GM12878 (cell line): ENCODE data around the gene RAB3IL1. TPM values are rescaled to one million over a fixed set of nuclear protein-coding genes. Genes with fewer than 3 reads are reported as not detected.

Experiments used
- ATAC-seq: fragments of 200-7000 bp; cut with Tn5 transposase; 3 replicates; pipeline ENCODE4 v1.9.1; 2020; ENCODE audit warnings: mild to moderate bottlenecking, moderate library complexity
- BruUV-seq: library from RNA; stranded (reverse); fragments of 400-500 nt; replicated peaks from 2 replicates; lab custom pipeline; 2021; lab: Mats Ljungman, UMichigan
- CTCF ChIA-PET: fragments of 300-600 bp; sonication (Branson Sonifier 250); formaldehyde crosslinking; extraction: SDS; loops from one replicate; lab custom pipeline; 2021; ENCODE audit warnings: inconsistent platforms; lab: Yijun Ruan, JAX
- POLR2A ChIA-PET: fragments of 350-600 bp; formaldehyde crosslinking; extraction: SDS; loops from one replicate; lab custom pipeline; 2021; ENCODE audit warnings: inconsistent platforms; lab: Charles Lee
- RAD21 ChIA-PET: fragments of 300-600 bp; sonication (Branson Sonifier 250); formaldehyde crosslinking; loops from one replicate; lab custom pipeline; 2023; ENCODE audit warnings: antibody characterized with exemption; ENCODE audit not compliant: unreplicated experiment; lab: Charles Lee
- SMC1A ChIA-PET: fragments of 300-600 bp; sonication (Branson Sonifier 250); formaldehyde crosslinking; loops from one replicate; lab custom pipeline; 2023; ENCODE audit not compliant: unreplicated experiment, uncharacterized antibody; lab: Charles Lee
- DNase-seq: peaks from one replicate; pipeline ENCODE4 v3.0.0-alpha.2; 2011; ENCODE audit warnings: low read depth, low spot score
- FAIRE-seq: peaks from 3 replicates; lab custom pipeline; 2011; peaks lifted over from hg19 to GRCh38; lab: Jason Lieb, UNC
- H2AFZ ChIP-seq: 2 replicates; pipeline ENCODE4 v1.6.0; 2011; ENCODE audit warnings: low read depth, low read length, control low read depth; ENCODE audit not compliant: control insufficient read depth
- H3K27ac ChIP-seq: 2 replicates; pipeline ENCODE4 v1.5.1; 2011; ENCODE audit warnings: control low read depth; ENCODE audit not compliant: control insufficient read depth, insufficient read depth
- H3K27me3 ChIP-seq, 2 experiments: replicated peaks in 1 of 2; 2 replicates each; pipeline versions ENCODE4 v1.6.0 to v1.6.1; 2011; ENCODE audit warnings: low read length in 1 of 2; ENCODE audit not compliant: control insufficient read depth in 2 of 2, insufficient read depth in 2 of 2
- H3K36me3 ChIP-seq, 2 experiments: 2 replicates each; pipeline ENCODE4 v1.5.1; 2011; ENCODE audit warnings: low read length in 1 of 2; ENCODE audit not compliant: control insufficient read depth in 2 of 2, insufficient read depth in 2 of 2
- H3K4me1 ChIP-seq: 2 replicates; pipeline ENCODE4 v1.6.1; 2011; ENCODE audit warnings: mild to moderate bottlenecking, low read length, moderate library complexity, mixed read lengths; ENCODE audit not compliant: control insufficient read depth, insufficient read depth
- H3K4me2 ChIP-seq: 2 replicates; pipeline ENCODE4 v1.6.0; 2011; ENCODE audit warnings: control low read depth; ENCODE audit not compliant: control insufficient read depth, insufficient read depth
- H3K4me3 ChIP-seq: fragments of 200-600 bp; sonication (generic); 2 replicates; pipeline ENCODE4 v1.5.1; 2016
- H3K79me2 ChIP-seq: 2 replicates; pipeline ENCODE4 v1.6.0; 2011; ENCODE audit warnings: low read length; ENCODE audit not compliant: control insufficient read depth, insufficient read depth
- H3K9ac ChIP-seq: 2 replicates; pipeline ENCODE4 v1.8.0; 2011; ENCODE audit warnings: low read length, control low read depth, mixed read lengths; ENCODE audit not compliant: control insufficient read depth, insufficient read depth
- H3K9me3 ChIP-seq: replicated peaks from 3 replicates; pipeline ENCODE4 v1.5.1; 2011; ENCODE audit warnings: mild to moderate bottlenecking, low read length; ENCODE audit not compliant: control insufficient read depth, insufficient read depth
- H4K20me1 ChIP-seq: 2 replicates; pipeline ENCODE4 v1.6.0; 2011; ENCODE audit not compliant: control insufficient read depth, insufficient read depth
- CBFB ChIP-seq: IDR thresholded peaks from 2 replicates; pipeline ENCODE4 v1.6.1; 2016; ENCODE audit warnings: antibody characterized with exemption, low read depth
- CBX5 ChIP-seq: sonication (generic); IDR thresholded peaks from 2 replicates; pipeline ENCODE4 v1.6.1; 2016; ENCODE audit warnings: low read depth, moderate library complexity, mild to moderate bottlenecking, inconsistent platforms
- CHD4 ChIP-seq: fragments of 200-600 bp; sonication (generic); IDR thresholded peaks from 2 replicates; pipeline ENCODE4 v1.6.1; 2016; ENCODE audit warnings: mild to moderate bottlenecking
- CREB1 ChIP-seq: IDR thresholded peaks from 2 replicates; pipeline ENCODE4 v1.6.1; 2012; ENCODE audit warnings: low read depth, mild to moderate bottlenecking, inconsistent platforms
- CREM ChIP-seq: IDR thresholded peaks from 2 replicates; pipeline ENCODE4 v1.6.1; 2014; ENCODE audit warnings: antibody characterized with exemption, low read depth
- DPF2 ChIP-seq: fragments of 450-650 bp; IDR thresholded peaks from 2 replicates; pipeline ENCODE4 v1.6.1; 2017; ENCODE audit warnings: mild to moderate bottlenecking
- ELK1 ChIP-seq: IDR thresholded peaks from 2 replicates; pipeline ENCODE4 v1.6.1; 2012; ENCODE audit warnings: low read depth, low read length, improper control_type of control experiment
- ESRRA ChIP-seq: IDR thresholded peaks from 2 replicates; pipeline ENCODE4 v1.6.1; 2012; ENCODE audit warnings: mild to moderate bottlenecking, low read length, improper control_type of control experiment
- KDM1A ChIP-seq: fragments of 200-600 bp; sonication (generic); IDR thresholded peaks from 2 replicates; pipeline ENCODE4 v1.6.1; 2016; ENCODE audit warnings: borderline replicate concordance
- MXI1 ChIP-seq: fragments of 150-350 bp; IDR thresholded peaks from 2 replicates; pipeline ENCODE4 v1.6.1; 2011; ENCODE audit warnings: low read depth, mild to moderate bottlenecking, inconsistent platforms, low read length, improper control_type of control experiment
- MYC ChIP-seq: IDR thresholded peaks from 2 replicates; pipeline ENCODE4 v1.6.1; 2011; ENCODE audit warnings: mild to moderate bottlenecking, low read length, moderate library complexity, inconsistent platforms; ENCODE audit not compliant: insufficient read depth, insufficient replicate concordance, insufficient read length, severe bottlenecking
- PBX3 ChIP-seq: IDR thresholded peaks from 2 replicates; pipeline ENCODE4 v1.6.1; 2011; ENCODE audit warnings: mild to moderate bottlenecking, low read depth, low read length, moderate library complexity; ENCODE audit not compliant: insufficient replicate concordance
- SMC3 ChIP-seq: IDR thresholded peaks from 2 replicates; pipeline ENCODE4 v1.6.1; 2011; ENCODE audit warnings: low read length, improper control_type of control experiment, borderline replicate concordance
- ZBED1 ChIP-seq: IDR thresholded peaks from 2 replicates; pipeline ENCODE4 v1.6.1; 2016; ENCODE audit warnings: borderline replicate concordance
- ZBTB11 ChIP-seq: fragments of 450-650 bp; formaldehyde crosslinking; IDR thresholded peaks from 2 replicates; pipeline ENCODE4 v1.5.0; 2022; ENCODE audit warnings: mild to moderate bottlenecking, missing genetic modification characterization
- ZNF274 ChIP-seq: IDR thresholded peaks from one replicate; pipeline ENCODE4 v1.8.0; 2011; ENCODE audit not compliant: insufficient read length, insufficient read depth
- WGBS: methylation state at CpG from one replicate; pipeline ENCODE4 v1.1.6; 2016; ENCODE audit warnings: low lambda C conversion rate; ENCODE audit not compliant: insufficient replicate concordance, insufficient coverage; ENCODE audit errors: missing lambda C conversion rate; 5-methylcytosine and 5-hydroxymethylcytosine counted together
- in situ Hi-C: fragments of 300-500 bp; cut with MboI; formaldehyde crosslinking; loops from 9 replicates; pipeline ENCODE4 v1.14.3; 2018; ENCODE audit warnings: mixed read lengths
- intact Hi-C: fragments of 100-400 bp; cut with micrococcal nuclease; formaldehyde crosslinking; loops from one replicate; pipeline ENCODE4 v1.14.2; 2022; ENCODE audit not compliant: unreplicated experiment
- polyA plus RNA-seq, 11 experiments: library from polyadenylated mRNA; depleted of rRNA in 4 of 11; unstranded in 6 of 11; stranded (reverse) in 5 of 11; fragments of >200 nt; fragmentation: Nextera tagmentation in 4 of 11; fragmentation: Illumina TruSeq in 1 of 11; extraction: Ambion mirVana in 4 of 11; extraction: Trizol in 1 of 11; gene quantifications; 1 replicate in 1 of 11; 2 replicates in 10 of 11; pipeline versions ENCODE4 v1.2.1 to v1.2.3, GENCODE V29; 2011 to 2016; ENCODE audit warnings: inconsistent platforms in 2 of 11, missing spikeins in 2 of 11, low read depth in 1 of 11
- total RNA-seq, 4 experiments: library from RNA; depleted of rRNA in 3 of 4; stranded (reverse); fragments of >200 nt in 3 of 4; fragmentation: Illumina TruSeq in 1 of 4; extraction: Trizol in 1 of 4; gene quantifications; 2 replicates each; pipeline versions ENCODE4 v1.2.1 to v1.2.3, GENCODE V29; 2013 to 2021
- TF ChIP-seq, protein P1 (sequence below): IDR thresholded peaks from 2 replicates; pipeline ENCODE4 v1.6.1; 2011; ENCODE audit warnings: borderline replicate concordance, low read depth, mild to moderate bottlenecking, moderate library complexity, mixed read lengths, low read length; ENCODE audit not compliant: insufficient read depth; ENCODE audit errors: extremely low read length

The RAB3IL1 gene
- total and polyA plus RNA-seq, 10 of the 15 experiments (the other 5 are each of a cell fraction or from before 2014, with no cell fraction given) = 0.04 TPM; not detected in 9

- 19% methylated on average over 3 of the region's 3 CpGs for WGBS
- H2AFZ ChIP-seq = no peak overlapping the region
- no peak for ATAC-seq
- no peaks in the 10 kb centered on the region; a peak in 1 of 4 replicates for H3K27me3 ChIP-seq
- H4K20me1 ChIP-seq = no peaks in the 10 kb centered on the region
- BruUV-seq = no TSS peak
- no peak for TF ChIP-seq CBX5
- TF ChIP-seq CREB1 = no peak
- TF ChIP-seq CREM = no peak
- no peak for TF ChIP-seq MXI1
- no peak for TF ChIP-seq PBX3
- no peak for TF ChIP-seq CHD4
- TF ChIP-seq ESRRA = no peak
- TF ChIP-seq, protein P1, sequence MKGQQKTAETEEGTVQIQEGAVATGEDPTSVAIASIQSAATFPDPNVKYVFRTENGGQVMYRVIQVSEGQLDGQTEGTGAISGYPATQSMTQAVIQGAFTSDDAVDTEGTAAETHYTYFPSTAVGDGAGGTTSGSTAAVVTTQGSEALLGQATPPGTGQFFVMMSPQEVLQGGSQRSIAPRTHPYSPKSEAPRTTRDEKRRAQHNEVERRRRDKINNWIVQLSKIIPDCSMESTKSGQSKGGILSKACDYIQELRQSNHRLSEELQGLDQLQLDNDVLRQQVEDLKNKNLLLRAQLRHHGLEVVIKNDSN = no peak
- TF ChIP-seq ELK1 = no peak
- no peak for TF ChIP-seq ZNF274
- no peak for TF ChIP-seq CBFB
- TF ChIP-seq MYC = no peak
- no peak for TF ChIP-seq DPF2
- TF ChIP-seq KDM1A = no peak
- no peak for TF ChIP-seq SMC3
- TF ChIP-seq ZBED1 = no peak
- no peak for TF ChIP-seq ZBTB11 (CRISPR knock-in tag)
- H3K27ac ChIP-seq = no peak overlapping the region
- no peak overlapping the region for H3K4me2 ChIP-seq
- ChIA-PET CTCF (interaction anchor here (1.1 to 3.8 kb wide), 3 partner anchors 23 to 77 kb away, joined by 3 to 19 read pairs (median 3); no protein-coding TSS in a partner anchor), POLR2A (interaction anchor here (0.7 to 1.0 kb wide), 2 partner anchors 11 to 59 kb away, joined by 3 to 4 read pairs; no protein-coding TSS in a partner anchor), SMC1A (no interaction called here), RAD21 (interaction anchor here (0.6 to 3.0 kb wide), 5 partner anchors 24 to 77 kb away, joined by 3 to 8 read pairs (median 3); no protein-coding TSS in a partner anchor)
- H3K4me3 ChIP-seq = no peak overlapping the region
- peaks cover 3% of the 10 kb centered on the region for H3K4me1 ChIP-seq
- no peak for DNase-seq
- FAIRE-seq = no peak
- intact Hi-C loops = loop anchor here (5.0 kb wide), 1 partner anchor 78 kb away; no protein-coding TSS in a partner anchor
- no peak overlapping the region for H3K9ac ChIP-seq
- H3K36me3 ChIP-seq = no peaks in the 10 kb centered on the region
- H3K79me2 ChIP-seq = no peaks in the 10 kb centered on the region
- in situ Hi-C loops = no loop called here
- H3K9me3 ChIP-seq = no peaks in the 10 kb centered on the region
Observed at GRCh38 chr11:61874853-61875252, 42.5 kb downstream of the RAB3IL1 start.
